ENCODE measurements around the gene HMCN1.

DNA sequence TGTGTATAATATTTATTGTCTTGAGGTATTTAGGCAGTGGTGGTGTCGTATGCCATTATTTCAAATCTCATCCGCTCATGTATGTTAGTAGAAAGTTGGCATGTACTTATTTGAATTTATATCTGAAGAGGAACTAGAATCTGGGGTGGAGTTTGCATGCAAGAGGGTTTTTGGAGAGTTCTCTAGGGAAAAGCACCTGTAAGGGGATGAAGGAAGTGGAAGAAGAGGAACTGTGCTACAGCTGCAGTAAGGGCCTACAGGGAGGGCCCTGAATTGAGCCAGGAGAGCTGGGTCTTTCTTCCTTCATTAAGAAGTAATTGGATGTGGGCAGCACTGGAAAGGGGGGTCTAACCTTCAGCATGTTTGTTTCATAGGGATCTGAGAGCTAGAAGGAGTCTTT is 197.2 kb downstream of the HMCN1 start:
- TF ChIP-seq, protein P1, sequence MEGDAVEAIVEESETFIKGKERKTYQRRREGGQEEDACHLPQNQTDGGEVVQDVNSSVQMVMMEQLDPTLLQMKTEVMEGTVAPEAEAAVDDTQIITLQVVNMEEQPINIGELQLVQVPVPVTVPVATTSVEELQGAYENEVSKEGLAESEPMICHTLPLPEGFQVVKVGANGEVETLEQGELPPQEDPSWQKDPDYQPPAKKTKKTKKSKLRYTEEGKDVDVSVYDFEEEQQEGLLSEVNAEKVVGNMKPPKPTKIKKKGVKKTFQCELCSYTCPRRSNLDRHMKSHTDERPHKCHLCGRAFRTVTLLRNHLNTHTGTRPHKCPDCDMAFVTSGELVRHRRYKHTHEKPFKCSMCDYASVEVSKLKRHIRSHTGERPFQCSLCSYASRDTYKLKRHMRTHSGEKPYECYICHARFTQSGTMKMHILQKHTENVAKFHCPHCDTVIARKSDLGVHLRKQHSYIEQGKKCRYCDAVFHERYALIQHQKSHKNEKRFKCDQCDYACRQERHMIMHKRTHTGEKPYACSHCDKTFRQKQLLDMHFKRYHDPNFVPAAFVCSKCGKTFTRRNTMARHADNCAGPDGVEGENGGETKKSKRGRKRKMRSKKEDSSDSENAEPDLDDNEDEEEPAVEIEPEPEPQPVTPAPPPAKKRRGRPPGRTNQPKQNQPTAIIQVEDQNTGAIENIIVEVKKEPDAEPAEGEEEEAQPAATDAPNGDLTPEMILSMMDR (IDR thresholded peaks at IDR 0.05; ENCODE audit: low read length) = no peak
- no peak for TF ChIP-seq EZH2 (IDR thresholded peaks at IDR 0.05; ENCODE audit: borderline replicate concordance, low read length)
